PC-9 (cell line): Measurements from ENCODE around the gene FRMPD2.

Experiments
- EZH2 ChIP-seq: fragments of 200-600 bp; sonication (generic); IDR thresholded peaks from 2 replicates; pipeline ENCODE4 v1.8.0; 2017; ENCODE audit warnings: antibody characterized with exemption, low read depth
- TF ChIP-seq, protein P1 (sequence below): fragments of 200-600 bp; sonication (generic); conservative IDR thresholded peaks from 2 replicates; pipeline ENCODE4 v1.6.1; 2017; ENCODE audit warnings: mixed run types, antibody characterized with exemption, mild to moderate bottlenecking, moderate library complexity

DNA sequence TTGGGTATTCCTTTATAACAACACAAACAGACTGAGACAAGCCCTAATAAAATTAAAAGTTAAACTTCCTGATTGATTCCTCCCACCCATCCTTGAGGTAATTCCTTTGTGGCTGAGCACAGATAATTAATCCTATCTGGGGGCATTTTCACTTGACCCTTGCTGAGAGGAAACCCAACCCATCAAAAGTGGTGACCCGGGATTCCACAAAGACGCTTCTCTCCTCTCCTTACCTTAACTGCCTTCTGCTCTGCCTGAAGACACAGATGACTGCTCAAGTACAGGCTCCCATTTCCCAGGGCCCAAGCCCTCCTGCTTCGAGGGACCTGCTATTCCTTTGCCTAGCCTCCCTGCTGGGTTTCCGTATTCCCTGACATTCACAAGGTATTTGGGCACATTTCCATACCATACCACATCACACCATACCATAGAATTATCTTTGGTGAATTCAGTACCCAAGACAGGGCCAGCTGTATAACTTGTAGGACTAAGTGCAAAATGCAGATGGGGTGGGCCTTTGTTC lies 22.1 kb upstream of the FRMPD2 start:
- TF ChIP-seq, protein P1, sequence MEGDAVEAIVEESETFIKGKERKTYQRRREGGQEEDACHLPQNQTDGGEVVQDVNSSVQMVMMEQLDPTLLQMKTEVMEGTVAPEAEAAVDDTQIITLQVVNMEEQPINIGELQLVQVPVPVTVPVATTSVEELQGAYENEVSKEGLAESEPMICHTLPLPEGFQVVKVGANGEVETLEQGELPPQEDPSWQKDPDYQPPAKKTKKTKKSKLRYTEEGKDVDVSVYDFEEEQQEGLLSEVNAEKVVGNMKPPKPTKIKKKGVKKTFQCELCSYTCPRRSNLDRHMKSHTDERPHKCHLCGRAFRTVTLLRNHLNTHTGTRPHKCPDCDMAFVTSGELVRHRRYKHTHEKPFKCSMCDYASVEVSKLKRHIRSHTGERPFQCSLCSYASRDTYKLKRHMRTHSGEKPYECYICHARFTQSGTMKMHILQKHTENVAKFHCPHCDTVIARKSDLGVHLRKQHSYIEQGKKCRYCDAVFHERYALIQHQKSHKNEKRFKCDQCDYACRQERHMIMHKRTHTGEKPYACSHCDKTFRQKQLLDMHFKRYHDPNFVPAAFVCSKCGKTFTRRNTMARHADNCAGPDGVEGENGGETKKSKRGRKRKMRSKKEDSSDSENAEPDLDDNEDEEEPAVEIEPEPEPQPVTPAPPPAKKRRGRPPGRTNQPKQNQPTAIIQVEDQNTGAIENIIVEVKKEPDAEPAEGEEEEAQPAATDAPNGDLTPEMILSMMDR: no peak
- no peak for TF ChIP-seq EZH2
